WERI-Rb-1 (cell line): Measurements from ENCODE around the gene DEXI.

Source experiments
- DNase-seq: peaks from one replicate; pipeline ENCODE4 v3.0.0-alpha.2; 2020
- H3K27ac ChIP-seq: fragments of 250-450 bp; sonication (Bioruptor Pico); 2 replicates; pipeline ENCODE4 v1.5.1; 2020; ENCODE audit warnings: mild to moderate bottlenecking, moderate library complexity
- H3K27me3 ChIP-seq: fragments of 250-450 bp; sonication (Bioruptor Pico); 2 replicates; pipeline ENCODE4 v1.5.1; 2021; ENCODE audit warnings: mild to moderate bottlenecking, low read depth, moderate library complexity; ENCODE audit not compliant: insufficient read depth, severe bottlenecking
- H3K36me3 ChIP-seq: fragments of 250-450 bp; sonication (Bioruptor Pico); 2 replicates; pipeline ENCODE4 v1.5.1; 2020; ENCODE audit warnings: mild to moderate bottlenecking, moderate library complexity
- H3K4me3 ChIP-seq: 2 replicates; pipeline ENCODE4 v1.5.1; 2011; ENCODE audit warnings: low read depth, mild to moderate bottlenecking, control low read depth, low read length
- H3K9me3 ChIP-seq: fragments of 250-450 bp; sonication (Bioruptor Pico); 2 replicates; pipeline ENCODE4 v1.5.1; 2021; ENCODE audit warnings: mild to moderate bottlenecking, moderate library complexity; ENCODE audit not compliant: severe bottlenecking
- CTCF ChIP-seq: IDR thresholded peaks from 2 replicates; pipeline ENCODE4 v1.5.1; 2011; ENCODE audit warnings: low read depth, mild to moderate bottlenecking, control low read depth, inconsistent platforms, low read length

Gene DEXI

GRCh38 chr16:10896723-10897122 is 45.5 kb downstream of the DEXI start:
- Histone ChIP-seq H3K4me3 (no peak overlapping the region), H3K9me3 (no peaks in the 10 kb centered on the region), H3K27me3 (no peaks in the 10 kb centered on the region), H3K36me3 (no peaks in the 10 kb centered on the region), H3K27ac (no peak overlapping the region)
- no peak for TF ChIP-seq CTCF
- no peak for DNase-seq

- H3K36me3 ChIP-seq: no peaks in the 10 kb centered on the region
- H3K4me3 ChIP-seq: no peak overlapping the region
- H3K9me3 ChIP-seq: no peaks in the 10 kb centered on the region
- no peak for TF ChIP-seq CTCF
- H3K27me3 ChIP-seq: no peaks in the 10 kb centered on the region
- no peak for DNase-seq
- H3K27ac ChIP-seq: no peak overlapping the region
Measured at GRCh38 chr16:10896165-10896564, 46.1 kb downstream of the DEXI start.

GRCh38 chr16:10895053-10895946 is 47.0 kb downstream of the DEXI start:
- Histone ChIP-seq H3K27ac (no peak overlapping the region), H3K9me3 (no peaks in the 10 kb centered on the region), H3K4me3 (no peak overlapping the region), H3K27me3 (no peaks in the 10 kb centered on the region), H3K36me3 (no peaks in the 10 kb centered on the region)
- TF ChIP-seq CTCF: no peak
- DNase-seq: no peak

GRCh38 chr16:10892782-10893318 is 49.4 kb downstream of the DEXI start:
- DNase-seq: no peak
- Histone ChIP-seq H3K4me3 (no peak overlapping the region), H3K27me3 (no peaks in the 10 kb centered on the region), H3K9me3 (no peaks in the 10 kb centered on the region), H3K27ac (no peak overlapping the region), H3K36me3 (no peaks in the 10 kb centered on the region)
- peak; percentile 42 for TF ChIP-seq CTCF

GRCh38 chr16:10889855-10890254 is 52.4 kb downstream of the DEXI start:
- no peak for TF ChIP-seq CTCF
- no peak overlapping the region for H3K27ac ChIP-seq
- no peaks in the 10 kb centered on the region for H3K36me3 ChIP-seq

More at GRCh38 chr16:10889855-10890254, 52.4 kb downstream of the DEXI start:
- no peak for DNase-seq
- Histone ChIP-seq H3K27me3 (no peaks in the 10 kb centered on the region), H3K4me3 (no peak overlapping the region), H3K9me3 (no peaks in the 10 kb centered on the region)
